Bronchial epithelial cell (primary cell): ENCODE results near the gene NCL. TPM values are rescaled to one million over a fixed set of nuclear protein-coding genes. Genes with fewer than 3 reads are reported as not detected.

Experiments used
- DNase-seq: peaks from one replicate; pipeline ENCODE4 v3.0.0-alpha.2; 2010; ENCODE audit warnings: low read depth
- FAIRE-seq: peaks from 2 replicates; lab custom pipeline; 2011; peaks lifted over from hg19 to GRCh38; lab: Jason Lieb, UNC
- H3K27me3 ChIP-seq: 2 replicates; pipeline ENCODE4 v1.5.1; 2011; ENCODE audit warnings: low read length; ENCODE audit not compliant: control insufficient read depth, insufficient read depth
- H3K36me3 ChIP-seq: 2 replicates; pipeline ENCODE4 v1.5.1; 2011; ENCODE audit warnings: low read length; ENCODE audit not compliant: control insufficient read depth, insufficient read depth
- H3K4me3 ChIP-seq: 2 replicates; pipeline ENCODE4 v1.5.1; 2011; ENCODE audit warnings: mild to moderate bottlenecking, low read depth, low read length, control low read depth
- total RNA-seq: library from RNA; depleted of rRNA; stranded (reverse); fragments of >200 nt; gene quantifications from 2 replicates; pipeline ENCODE4 v1.2.1, GENCODE V29; 2014
- TF ChIP-seq, protein P1 (sequence below): IDR thresholded peaks from 2 replicates; pipeline ENCODE4 v1.5.1; 2011; ENCODE audit warnings: mild to moderate bottlenecking, moderate library complexity, low read length, control low read depth, inconsistent platforms; ENCODE audit not compliant: insufficient read depth, severe bottlenecking

Gene NCL
- total RNA-seq, 1 donor from 2014 or later, result 134 TPM

GRCh38 chr2:231483398-231484329 lies 19.4 kb upstream of the NCL start:
- TF ChIP-seq, protein P1, sequence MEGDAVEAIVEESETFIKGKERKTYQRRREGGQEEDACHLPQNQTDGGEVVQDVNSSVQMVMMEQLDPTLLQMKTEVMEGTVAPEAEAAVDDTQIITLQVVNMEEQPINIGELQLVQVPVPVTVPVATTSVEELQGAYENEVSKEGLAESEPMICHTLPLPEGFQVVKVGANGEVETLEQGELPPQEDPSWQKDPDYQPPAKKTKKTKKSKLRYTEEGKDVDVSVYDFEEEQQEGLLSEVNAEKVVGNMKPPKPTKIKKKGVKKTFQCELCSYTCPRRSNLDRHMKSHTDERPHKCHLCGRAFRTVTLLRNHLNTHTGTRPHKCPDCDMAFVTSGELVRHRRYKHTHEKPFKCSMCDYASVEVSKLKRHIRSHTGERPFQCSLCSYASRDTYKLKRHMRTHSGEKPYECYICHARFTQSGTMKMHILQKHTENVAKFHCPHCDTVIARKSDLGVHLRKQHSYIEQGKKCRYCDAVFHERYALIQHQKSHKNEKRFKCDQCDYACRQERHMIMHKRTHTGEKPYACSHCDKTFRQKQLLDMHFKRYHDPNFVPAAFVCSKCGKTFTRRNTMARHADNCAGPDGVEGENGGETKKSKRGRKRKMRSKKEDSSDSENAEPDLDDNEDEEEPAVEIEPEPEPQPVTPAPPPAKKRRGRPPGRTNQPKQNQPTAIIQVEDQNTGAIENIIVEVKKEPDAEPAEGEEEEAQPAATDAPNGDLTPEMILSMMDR, result no peak
- Histone ChIP-seq H3K27me3 (no peaks in the 10 kb centered on the region), H3K4me3 (peak overlapping the region; percentile 42), H3K36me3 (no peaks in the 10 kb centered on the region)
- FAIRE-seq, result no peak
- DNase-seq, result no peak

DNA sequence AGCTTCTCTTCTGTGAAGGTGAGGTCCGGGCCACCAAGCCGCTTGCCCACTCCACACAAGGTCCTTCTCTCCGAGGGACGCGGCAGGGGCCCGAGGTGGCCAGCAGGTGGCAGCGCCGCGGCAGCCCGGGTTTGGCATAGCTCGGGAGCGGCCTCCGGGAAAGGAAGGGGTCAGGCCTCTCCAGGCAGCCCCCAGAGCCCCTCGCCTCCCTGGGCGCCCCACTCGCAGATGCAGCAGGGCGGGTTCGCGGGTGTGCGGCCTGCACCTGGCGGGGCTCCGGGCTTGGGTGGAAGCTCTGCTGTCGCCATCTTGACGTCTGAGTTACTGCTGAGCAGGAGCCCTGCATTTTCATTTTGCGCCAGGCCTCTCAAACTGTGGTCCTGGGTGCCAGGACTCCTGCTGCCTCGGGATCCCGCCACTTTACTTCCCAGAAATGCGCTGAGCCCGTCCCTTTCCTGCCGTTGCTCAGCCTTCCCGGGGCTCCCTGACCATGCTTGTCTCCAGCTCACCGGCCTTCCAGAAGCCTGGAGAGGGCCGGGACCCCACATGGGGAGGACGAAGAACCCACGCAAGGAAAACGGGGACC lies 18.6 kb upstream of the NCL start:
- Histone ChIP-seq H3K36me3 (no peaks in the 10 kb centered on the region), H3K4me3 (peak overlapping the region; percentile 42), H3K27me3 (no peaks in the 10 kb centered on the region)
- peak; percentile 29 for DNase-seq
- TF ChIP-seq, protein P1, result peak; percentile 95
- no peak for FAIRE-seq

DNA sequence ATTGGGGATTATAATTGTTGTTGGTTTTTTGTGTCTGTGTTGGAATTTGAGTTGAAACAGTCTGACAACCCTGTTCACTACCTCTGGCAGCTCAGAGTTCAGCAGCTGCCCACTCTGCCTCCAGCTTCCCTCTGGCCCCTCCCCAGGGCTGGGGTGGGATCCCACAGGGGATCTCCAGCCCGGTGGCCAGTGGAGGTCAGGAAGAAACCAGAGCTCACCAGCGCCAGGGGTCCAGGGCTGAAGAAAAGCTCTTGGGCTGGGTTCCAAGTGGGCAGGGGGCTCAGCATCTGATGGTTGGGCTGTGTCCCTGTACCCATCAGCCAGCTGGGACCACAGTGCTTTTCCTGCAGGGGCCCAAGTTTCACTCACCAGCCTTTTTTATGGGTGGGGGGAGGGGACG lies 16.5 kb upstream of the NCL start:
- Histone ChIP-seq H3K27me3 (no peaks in the 10 kb centered on the region), H3K4me3 (no peak overlapping the region), H3K36me3 (no peaks in the 10 kb centered on the region)
- DNase-seq (no peak), FAIRE-seq (no peak)
- TF ChIP-seq, protein P1, result no peak

- TF ChIP-seq, protein P1, result no peak
- no peak for FAIRE-seq
- H3K36me3 ChIP-seq, result no peaks in the 10 kb centered on the region
- DNase-seq, result no peak
- H3K4me3 ChIP-seq, result no peak overlapping the region
- H3K27me3 ChIP-seq, result no peaks in the 10 kb centered on the region
Measured at GRCh38 chr2:231479455-231479854, 15.2 kb upstream of the NCL start.

- TF ChIP-seq, protein P1, result no peak
- no peak overlapping the region for H3K4me3 ChIP-seq
- FAIRE-seq (no peak), DNase-seq (no peak)
- H3K36me3 ChIP-seq, result no peaks in the 10 kb centered on the region
- H3K27me3 ChIP-seq, result no peaks in the 10 kb centered on the region
Measured at GRCh38 chr2:231476920-231477319, 12.6 kb upstream of the NCL start.
